ENCODE results near the gene RIOK1. TPM values are rescaled to one million over a fixed set of nuclear protein-coding genes. Genes with fewer than 3 reads are reported as not detected.
A peak's percentile ranks its signal among the peaks of the same experiment; 100 is the strongest.
"Not testable (repeated sequence)": the region's sequence is repeated elsewhere in the genome, so short reads cannot be mapped to it uniquely, and the experiment has no call there.

Gene RIOK1
- total RNA-seq, 1 experiment from 2014 or later = 23.8 TPM

DNA sequence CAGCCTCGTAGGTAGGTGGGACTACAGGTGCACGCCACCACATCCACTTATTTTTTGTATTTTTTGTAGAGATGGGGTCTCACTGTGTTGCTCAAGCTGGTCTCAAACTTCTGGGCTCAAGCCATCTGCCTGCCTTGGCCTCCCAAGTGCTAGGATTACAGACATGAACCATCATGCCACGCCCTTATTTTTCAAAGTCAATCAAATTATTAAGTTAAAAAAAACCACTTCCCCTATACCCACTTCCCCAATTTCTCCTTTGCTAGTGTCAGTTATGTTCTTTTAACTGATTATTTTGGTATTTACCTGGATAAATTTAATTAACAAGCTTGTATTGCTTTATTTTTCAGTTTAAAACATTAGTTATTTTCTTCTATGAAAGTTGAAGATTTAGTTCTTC is 49.6 kb downstream of the RIOK1 start:
- Histone ChIP-seq H3K4me1 (replicated peaks) (peaks cover 10% of the 10 kb centered on the region), H3K27ac (no peak overlapping the region), H3K27me3 (replicated peaks) (no peaks in the 10 kb centered on the region), H3K4me3 (no peak overlapping the region), H3K9me3 (replicated peaks) (no peaks in the 10 kb centered on the region), H3K36me3 (no peaks in the 10 kb centered on the region)
- DNase-seq (ENCODE audit: low read depth in 1 of 2, low spot score in 2 of 2) = no peak

DNA sequence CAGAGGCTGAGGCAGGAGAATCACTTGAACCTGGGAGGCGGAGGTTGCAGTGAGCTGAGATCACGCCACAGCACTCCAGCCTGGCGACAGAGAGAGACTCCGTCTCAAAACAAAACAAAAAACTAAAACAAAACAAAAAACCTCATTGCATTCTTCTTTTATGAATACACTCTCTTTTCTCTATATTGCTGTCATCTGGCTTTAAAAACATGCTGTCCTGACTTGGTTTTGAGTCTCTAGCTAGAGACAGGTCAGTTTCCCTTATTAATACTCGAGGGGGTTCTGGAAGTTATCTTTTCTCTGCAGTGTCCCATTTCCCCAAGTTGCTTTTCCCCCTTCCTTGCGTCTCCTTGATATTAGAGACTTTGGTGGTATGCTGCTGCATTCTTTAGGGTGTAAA is 50.9 kb downstream of the RIOK1 start:
- peaks cover 10% of the 10 kb centered on the region for H3K4me1 ChIP-seq (replicated peaks)
- no peak overlapping the region for H3K4me3 ChIP-seq
- no peaks in the 10 kb centered on the region for H3K36me3 ChIP-seq
- no peak overlapping the region for H3K27ac ChIP-seq
- DNase-seq (ENCODE audit: low read depth in 1 of 2, low spot score in 2 of 2) = peak in 1 of 2 experiments; percentile 34
- H3K27me3 ChIP-seq (replicated peaks) = no peaks in the 10 kb centered on the region
- no peaks in the 10 kb centered on the region for H3K9me3 ChIP-seq (replicated peaks)

DNA sequence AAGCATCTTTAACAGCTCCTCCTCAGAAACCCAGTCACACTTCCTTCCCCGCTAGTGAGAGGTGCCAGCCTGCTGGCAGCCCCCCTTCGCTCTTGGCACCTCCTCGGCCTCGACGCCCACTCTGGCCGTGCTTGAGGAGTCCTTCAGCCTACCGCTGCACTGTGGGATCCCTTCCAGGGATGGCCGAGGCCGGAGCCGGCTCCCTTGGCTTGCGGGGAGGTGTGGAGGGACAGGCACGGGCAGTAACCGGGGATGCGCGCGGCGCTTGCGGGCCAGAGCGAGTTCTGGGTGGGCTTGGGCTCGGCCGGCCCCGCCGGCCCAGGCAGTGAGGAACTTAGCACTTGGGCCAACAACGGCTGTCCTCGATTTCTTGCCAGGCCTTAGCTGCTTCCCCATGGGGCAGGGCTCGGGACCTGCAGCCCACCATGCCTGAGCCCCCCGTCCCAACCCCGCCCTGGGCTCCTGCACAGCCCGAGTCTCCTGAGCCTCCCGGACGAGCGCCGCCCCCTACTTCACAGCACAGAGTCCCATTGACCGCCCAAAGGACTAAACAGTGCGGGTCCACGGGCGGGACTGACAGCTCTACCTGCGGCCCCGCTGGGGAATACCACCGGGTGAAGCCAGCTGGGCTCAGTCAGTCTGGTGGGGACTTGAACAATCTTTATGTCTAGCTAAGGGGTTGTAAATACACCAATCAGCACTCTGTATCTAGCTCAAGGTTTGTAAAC is 51.6 kb downstream of the RIOK1 start:
- Histone ChIP-seq H3K4me1 (replicated peaks) (peaks cover 10% of the 10 kb centered on the region), H3K9me3 (replicated peaks) (no peaks in the 10 kb centered on the region), H3K27me3 (replicated peaks) (no peaks in the 10 kb centered on the region), H3K36me3 (no peaks in the 10 kb centered on the region), H3K4me3 (no peak overlapping the region), H3K27ac (no peak overlapping the region)
- DNase-seq (ENCODE audit: low read depth in 1 of 2, low spot score in 2 of 2) = no peak

DNA sequence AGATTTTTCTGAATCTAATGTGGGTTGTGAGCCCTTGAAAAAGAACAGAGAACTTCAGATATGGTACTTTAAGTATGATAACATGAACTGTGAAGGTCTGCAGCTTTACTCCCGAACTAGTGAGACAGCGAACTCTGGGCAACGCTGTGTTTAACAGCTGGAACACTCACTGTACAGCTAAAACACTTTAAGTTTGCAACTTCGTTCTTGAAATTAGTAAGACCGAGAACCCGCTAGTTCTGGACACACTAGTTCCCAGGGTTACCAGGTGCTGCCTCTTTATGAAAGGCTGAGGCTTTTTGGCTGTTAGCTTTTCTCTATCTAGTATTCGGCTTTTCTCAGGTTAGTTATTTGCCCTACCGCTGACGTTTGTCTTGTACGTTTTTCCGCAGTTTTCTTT is 52.9 kb downstream of the RIOK1 start:
- Histone ChIP-seq H3K9me3 (replicated peaks) (no peaks in the 10 kb centered on the region), H3K36me3 (no peaks in the 10 kb centered on the region), H3K4me3 (no peak overlapping the region), H3K27me3 (replicated peaks) (no peaks in the 10 kb centered on the region), H3K4me1 (replicated peaks) (peaks cover 10% of the 10 kb centered on the region), H3K27ac (no peak overlapping the region)
- DNase-seq (ENCODE audit: low read depth in 1 of 2, low spot score in 2 of 2) = no peak

DNA sequence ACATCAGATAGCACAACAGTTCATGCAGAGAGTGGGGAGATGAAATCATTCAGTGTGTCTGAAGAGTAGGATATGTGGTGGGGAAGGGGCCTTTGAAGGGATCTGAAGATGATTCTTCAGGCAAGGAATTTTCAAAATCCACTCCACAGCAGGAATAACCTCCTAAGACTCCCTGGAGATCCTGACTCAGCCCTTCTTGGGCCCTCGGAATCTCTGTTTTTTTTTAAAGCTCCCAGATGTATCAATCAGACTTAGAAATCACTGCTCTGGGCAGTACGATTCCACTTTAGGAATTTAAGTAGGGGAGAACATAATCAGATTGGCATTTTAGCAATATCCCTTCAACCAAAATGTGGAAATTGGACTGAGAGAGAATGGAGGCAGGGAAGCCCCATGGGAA is 55.5 kb downstream of the RIOK1 start:
- no peak overlapping the region for H3K27ac ChIP-seq
- DNase-seq (ENCODE audit: low read depth in 1 of 2, low spot score in 2 of 2) = no peak
- no peak overlapping the region for H3K4me3 ChIP-seq
- no peaks in the 10 kb centered on the region for H3K36me3 ChIP-seq
- peaks cover 10% of the 10 kb centered on the region for H3K4me1 ChIP-seq (replicated peaks)
- no peaks in the 10 kb centered on the region for H3K27me3 ChIP-seq (replicated peaks)
- no peaks in the 10 kb centered on the region for H3K9me3 ChIP-seq (replicated peaks)

DNA sequence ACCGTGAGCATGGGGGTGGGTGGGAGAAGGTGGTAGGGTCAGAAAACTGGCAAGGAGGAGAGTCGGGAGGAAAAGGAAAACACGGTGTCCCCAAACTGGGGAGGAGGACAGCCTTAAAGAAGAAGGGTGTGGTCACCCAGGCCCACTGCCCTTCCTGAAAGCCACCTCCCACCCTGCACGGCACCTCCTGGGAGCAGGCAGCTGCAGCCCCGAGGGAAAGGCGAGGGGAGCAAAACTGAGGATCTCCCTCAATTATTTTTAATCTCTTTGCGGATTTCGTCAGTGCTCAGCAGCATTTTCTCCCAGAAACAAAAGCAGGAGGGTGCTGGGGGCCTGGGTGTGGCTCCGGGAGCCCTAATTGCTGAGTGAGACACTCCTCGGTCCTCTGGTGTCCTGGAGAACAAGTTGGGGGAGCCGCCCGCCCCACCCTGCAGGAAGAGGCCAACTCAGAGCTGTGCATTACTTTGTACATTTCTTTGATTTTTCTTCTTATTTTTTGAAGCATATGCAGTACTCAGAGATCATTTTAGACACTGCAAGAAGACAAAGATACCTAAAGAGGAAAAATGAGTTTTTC is 56.4 kb downstream of the RIOK1 start:
- Histone ChIP-seq H3K4me3 (no peak overlapping the region), H3K27me3 (replicated peaks) (no peaks in the 10 kb centered on the region), H3K9me3 (replicated peaks) (no peaks in the 10 kb centered on the region), H3K4me1 (replicated peaks) (peaks cover 1% of the 10 kb centered on the region), H3K36me3 (no peaks in the 10 kb centered on the region), H3K27ac (no peak overlapping the region)
- DNase-seq (ENCODE audit: low read depth in 1 of 2, low spot score in 2 of 2) = no peak

DNA sequence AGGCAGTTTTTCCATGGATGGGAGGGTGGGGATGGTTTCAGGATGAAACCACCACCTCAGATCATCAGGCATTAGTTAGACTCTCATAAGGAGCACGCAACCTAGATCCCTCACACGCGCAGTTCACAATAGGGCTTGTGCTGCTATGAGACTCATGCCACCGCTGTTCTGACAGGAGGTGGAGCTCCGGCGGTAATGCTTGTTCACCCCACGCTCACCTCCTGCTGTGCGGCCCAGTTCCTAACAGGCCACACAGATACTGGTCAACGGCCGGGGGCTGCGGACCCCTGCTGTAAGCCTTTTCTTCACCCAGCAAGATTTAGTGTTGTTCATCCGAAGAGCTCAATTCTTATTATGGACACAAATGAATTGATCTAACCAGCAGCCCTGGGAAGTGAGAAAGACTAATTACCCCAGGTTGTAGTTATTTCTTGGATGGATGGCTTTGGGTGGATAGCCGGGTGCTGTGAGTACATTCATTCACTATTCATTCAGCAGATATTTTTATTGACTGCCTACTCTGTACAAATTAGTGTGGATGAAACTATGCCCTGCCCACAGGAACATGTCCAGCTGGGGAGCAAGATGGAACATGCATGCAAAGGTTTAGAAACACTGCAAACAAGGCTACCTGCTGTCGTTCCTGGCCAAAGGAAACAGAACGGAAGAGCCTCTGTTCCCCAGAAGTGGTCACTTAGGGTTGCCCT is 57.2 kb downstream of the RIOK1 start:
- H3K27ac ChIP-seq = no peak overlapping the region
- no peaks in the 10 kb centered on the region for H3K36me3 ChIP-seq
- no peak for DNase-seq (ENCODE audit: low read depth in 1 of 2, low spot score in 2 of 2)
- no peaks in the 10 kb centered on the region for H3K4me1 ChIP-seq (replicated peaks)
- H3K27me3 ChIP-seq (replicated peaks) = no peaks in the 10 kb centered on the region
- no peaks in the 10 kb centered on the region for H3K9me3 ChIP-seq (replicated peaks)
- no peak overlapping the region for H3K4me3 ChIP-seq

DNA sequence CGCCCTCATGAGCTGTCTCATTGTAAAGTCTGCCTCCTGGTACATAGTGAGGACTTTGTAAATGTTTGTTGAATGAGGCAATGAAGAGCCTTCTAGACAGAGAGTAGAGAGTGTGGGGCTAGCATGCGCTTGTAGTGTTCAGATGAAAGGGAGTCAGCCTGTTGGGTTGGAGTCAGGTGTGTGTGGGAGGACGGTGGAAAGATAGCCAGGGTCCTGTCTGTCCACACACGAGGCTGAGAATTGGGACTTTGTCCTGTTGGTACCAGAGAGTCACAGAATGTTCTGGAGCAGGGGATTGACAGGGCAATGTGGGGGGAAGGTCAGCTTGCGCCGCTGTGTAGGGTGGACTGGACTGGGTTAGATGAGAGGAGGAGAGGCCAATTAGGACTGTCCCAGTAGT is 58.6 kb downstream of the RIOK1 start:
- H3K4me1 ChIP-seq (replicated peaks) = no peaks in the 10 kb centered on the region
- no peaks in the 10 kb centered on the region for H3K9me3 ChIP-seq (replicated peaks)
- no peak for DNase-seq (ENCODE audit: low read depth in 1 of 2, low spot score in 2 of 2)
- no peaks in the 10 kb centered on the region for H3K36me3 ChIP-seq
- H3K27me3 ChIP-seq (replicated peaks) = no peaks in the 10 kb centered on the region
- no peak overlapping the region for H3K27ac ChIP-seq
- no peak overlapping the region for H3K4me3 ChIP-seq

DNA sequence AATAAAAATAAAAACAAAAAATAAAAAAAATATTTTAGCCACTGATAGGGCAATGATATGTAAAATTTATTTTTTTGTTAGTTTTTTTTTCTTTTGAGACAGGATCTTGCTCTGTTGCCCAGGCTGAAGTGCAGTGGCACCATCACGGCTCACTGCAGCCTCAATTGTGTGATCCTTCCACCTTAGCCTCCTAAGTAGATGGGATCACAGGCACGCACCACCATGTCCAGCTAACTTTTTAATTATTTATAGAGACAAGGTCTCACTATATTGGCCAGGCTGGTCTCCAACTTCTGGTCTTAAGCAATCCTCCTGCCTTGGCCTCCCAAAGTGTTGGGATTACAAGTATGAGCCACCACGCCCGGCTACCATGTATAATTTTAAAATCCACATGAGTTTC is 59.4 kb downstream of the RIOK1 start:
- Histone ChIP-seq H3K27me3 (replicated peaks) (no peaks in the 10 kb centered on the region), H3K4me1 (replicated peaks) (no peaks in the 10 kb centered on the region), H3K27ac (no peak overlapping the region), H3K9me3 (replicated peaks) (no peaks in the 10 kb centered on the region), H3K4me3 (no peak overlapping the region), H3K36me3 (no peaks in the 10 kb centered on the region)
- no peak for DNase-seq (ENCODE audit: low read depth in 1 of 2, low spot score in 2 of 2)

DNA sequence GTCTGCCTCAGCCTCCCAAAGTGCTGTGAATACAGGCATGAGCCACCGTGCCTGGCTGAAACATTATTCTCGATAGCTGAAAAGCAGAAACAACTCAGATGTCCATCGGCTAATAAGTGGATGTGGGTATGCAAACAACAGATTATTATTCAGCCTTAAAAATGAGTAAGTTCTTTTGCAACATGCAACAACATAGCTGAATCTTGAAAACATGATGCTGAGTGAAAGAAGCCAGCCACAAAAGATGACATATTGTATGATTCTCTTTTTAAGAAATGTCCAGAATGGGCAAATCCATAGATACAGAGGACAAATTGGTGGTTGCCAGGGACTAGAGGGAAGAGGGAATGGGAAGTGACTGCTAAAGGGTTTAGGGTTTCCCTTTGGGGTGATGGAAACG is 61.7 kb downstream of the RIOK1 start:
- Histone ChIP-seq H3K4me1 (replicated peaks) (no peaks in the 10 kb centered on the region), H3K27me3 (replicated peaks) (no peaks in the 10 kb centered on the region), H3K27ac (no peak overlapping the region), H3K9me3 (replicated peaks) (no peaks in the 10 kb centered on the region), H3K36me3 (no peaks in the 10 kb centered on the region), H3K4me3 (no peak overlapping the region)
- no peak for DNase-seq (ENCODE audit: low read depth in 1 of 2, low spot score in 2 of 2)

DNA sequence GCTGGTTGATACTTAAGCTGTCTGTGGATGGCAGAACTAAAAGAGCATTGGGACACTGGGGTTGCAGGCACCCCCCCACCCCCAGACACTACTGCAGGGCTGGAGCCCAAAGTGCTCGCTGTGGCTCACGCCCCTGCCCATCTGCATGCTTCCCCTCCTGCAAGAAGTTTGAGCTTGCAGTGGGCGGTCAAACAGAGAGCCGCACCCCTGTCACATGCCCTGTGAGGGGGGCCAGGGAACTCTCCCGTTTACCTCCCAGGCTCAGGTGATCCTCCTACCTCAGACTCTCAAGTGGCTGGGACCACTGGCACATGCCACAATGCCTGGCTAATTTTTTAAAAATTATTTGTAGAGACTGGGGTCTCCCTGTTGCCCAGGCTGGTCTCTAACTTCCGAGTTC is 63.3 kb downstream of the RIOK1 start:
- H3K4me3 ChIP-seq = no peak overlapping the region
- no peaks in the 10 kb centered on the region for H3K27me3 ChIP-seq (replicated peaks)
- no peaks in the 10 kb centered on the region for H3K9me3 ChIP-seq (replicated peaks)
- no peak for DNase-seq (ENCODE audit: low read depth in 1 of 2, low spot score in 2 of 2)
- no peak overlapping the region for H3K27ac ChIP-seq
- no peaks in the 10 kb centered on the region for H3K36me3 ChIP-seq
- no peaks in the 10 kb centered on the region for H3K4me1 ChIP-seq (replicated peaks)

DNA sequence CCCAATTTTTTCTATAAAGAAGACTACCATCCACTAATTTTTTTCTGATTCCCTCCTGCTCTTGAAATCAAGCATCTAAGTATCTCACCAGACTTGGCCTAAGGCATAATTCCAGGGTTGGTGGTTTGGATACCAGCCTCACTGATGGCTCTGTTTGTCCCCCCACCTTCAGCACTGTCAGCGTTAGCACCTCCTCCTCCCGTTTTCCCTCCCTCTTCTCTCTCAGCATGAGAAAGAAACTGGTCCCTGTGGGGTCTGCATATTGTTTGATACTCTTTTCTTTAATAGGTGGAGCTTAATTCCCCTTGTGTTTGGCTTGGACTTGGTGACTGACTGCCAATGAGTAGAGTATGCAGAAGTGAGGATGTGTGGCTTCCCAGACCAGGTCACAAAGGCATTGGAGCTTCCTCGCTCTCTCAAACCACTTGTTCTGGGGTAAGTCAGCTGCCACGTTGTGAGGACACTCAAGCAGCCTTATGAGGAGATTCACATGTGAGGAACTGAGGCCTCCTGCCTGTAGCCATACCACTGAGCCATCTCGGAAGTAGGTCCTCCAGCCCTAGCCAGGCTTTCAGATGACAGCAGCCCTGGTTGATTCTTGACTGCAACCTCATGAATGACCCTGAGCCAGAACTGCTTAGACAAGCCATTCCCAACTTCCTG is 65.2 kb downstream of the RIOK1 start:
- Histone ChIP-seq H3K27ac (no peak overlapping the region), H3K36me3 (no peaks in the 10 kb centered on the region), H3K4me3 (no peak overlapping the region), H3K4me1 (replicated peaks) (no peaks in the 10 kb centered on the region), H3K9me3 (replicated peaks) (no peaks in the 10 kb centered on the region), H3K27me3 (replicated peaks) (no peaks in the 10 kb centered on the region)
- no peak for DNase-seq (ENCODE audit: low read depth in 1 of 2, low spot score in 2 of 2)

DNA sequence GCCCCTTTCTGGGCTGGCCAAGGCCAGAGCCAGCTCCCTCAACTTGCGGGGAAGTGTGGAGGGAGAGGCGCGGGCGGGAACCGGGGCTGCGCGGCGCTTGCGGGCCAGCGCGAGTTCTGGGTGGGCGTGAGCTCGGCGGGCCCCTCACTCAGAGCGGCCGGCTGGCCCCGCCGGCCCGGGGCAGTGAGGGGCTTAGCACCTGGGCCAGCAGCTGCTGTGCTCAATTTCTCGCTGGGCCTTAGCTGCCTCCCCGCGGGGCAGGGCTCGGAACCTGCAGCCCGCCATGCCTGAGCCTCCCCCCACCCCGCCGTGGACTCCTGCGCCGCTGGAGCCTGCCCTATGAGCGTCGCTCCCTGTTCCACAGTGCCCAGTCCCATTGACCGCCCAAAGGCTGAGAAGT is 66.7 kb downstream of the RIOK1 start:
- not testable (repeated sequence) for H3K4me1 ChIP-seq (replicated peaks); H3K36me3 ChIP-seq; H3K9me3 ChIP-seq (replicated peaks); H3K4me3 ChIP-seq; H3K27ac ChIP-seq; DNase-seq (ENCODE audit: low read depth in 1 of 2, low spot score in 2 of 2); H3K27me3 ChIP-seq (replicated peaks)

DNA sequence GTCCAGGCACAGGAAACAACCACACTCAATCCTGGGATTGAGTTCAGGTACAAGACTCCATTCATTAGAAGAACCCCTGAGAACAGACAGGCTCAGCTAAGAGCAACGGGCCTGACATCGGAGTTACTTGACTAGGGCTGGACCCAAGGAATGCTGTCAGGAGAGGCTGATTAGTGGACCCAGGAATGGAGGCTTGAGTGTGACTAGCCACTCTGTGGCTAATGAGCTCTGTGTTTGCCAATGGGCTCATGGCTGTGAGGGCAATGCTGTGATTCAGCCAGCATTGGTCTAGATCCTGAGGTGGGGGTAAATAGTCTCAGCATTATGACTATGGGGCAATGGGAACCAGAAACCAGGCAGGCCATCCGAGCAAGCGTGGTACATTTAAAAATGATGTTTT is 71.8 kb downstream of the RIOK1 start:
- Histone ChIP-seq H3K27me3 (replicated peaks) (no peaks in the 10 kb centered on the region), H3K9me3 (replicated peaks) (no peaks in the 10 kb centered on the region), H3K36me3 (no peaks in the 10 kb centered on the region), H3K27ac (no peak overlapping the region), H3K4me3 (no peak overlapping the region), H3K4me1 (replicated peaks) (no peaks in the 10 kb centered on the region)
- no peak for DNase-seq (ENCODE audit: low read depth in 1 of 2, low spot score in 2 of 2)
